Upper lobe of left lung (tissue), 6 donors: ENCODE results near the gene MT1H. TPM values are rescaled to one million over a fixed set of nuclear protein-coding genes. Genes with fewer than 3 reads are reported as not detected.

Experiments used
- ATAC-seq, 2 donors: fragments of 200-7000 bp; cut with Tn5 transposase; one replicate each; pipeline ENCODE4 v1.9.1; 2022; ENCODE audit warnings: mild to moderate bottlenecking in 2 of 2, moderate library complexity in 2 of 2; ENCODE audit not compliant: low FRiP score in 2 of 2
- DNase-seq, 2 donors: peaks; one replicate each; pipeline ENCODE4 v3.0.0-alpha.2; 2019 to 2020
- H3K27ac ChIP-seq, 4 donors: fragments of 200-600 bp; sonication (generic); one replicate each; pipeline ENCODE4 v1.5.1; 2016 to 2019
- H3K27me3 ChIP-seq, 4 donors: fragments of 200-600 bp; sonication (generic); one replicate each; pipeline ENCODE4 v1.5.1; 2017 to 2019
- H3K36me3 ChIP-seq, 4 donors: fragments of 200-600 bp; sonication (generic); one replicate each; pipeline ENCODE4 v1.5.1; 2016 to 2019
- H3K4me1 ChIP-seq, 4 donors: fragments of 200-600 bp; sonication (generic); one replicate each; pipeline ENCODE4 v1.5.1; 2018 to 2019
- H3K4me3 ChIP-seq, 4 donors: fragments of 200-600 bp; sonication (generic); one replicate each; pipeline ENCODE4 v1.5.1; 2017 to 2019; ENCODE audit warnings: mild to moderate bottlenecking in 2 of 4, moderate library complexity in 1 of 4
- H3K9me3 ChIP-seq, 4 donors: fragments of 200-600 bp; sonication (generic); one replicate each; pipeline ENCODE4 v1.5.1; 2018 to 2019
- EP300 ChIP-seq, 4 donors: sonication (generic); formaldehyde crosslinking; IDR thresholded peaks; one replicate each; pipeline ENCODE4 v1.5.1; 2017; ENCODE audit warnings: antibody characterized with exemption in 4 of 4, control low read depth in 2 of 4
- POLR2A ChIP-seq, 4 donors: fragments of 450-650 bp; IDR thresholded peaks; one replicate each; pipeline ENCODE4 v1.5.1; 2016 to 2017; ENCODE audit warnings: antibody characterized with exemption in 4 of 4, mild to moderate bottlenecking in 2 of 4
- POLR2AphosphoS5 ChIP-seq, 2 donors: sonication (generic); formaldehyde crosslinking; IDR thresholded peaks; one replicate each; pipeline ENCODE4 v1.5.1; 2017; ENCODE audit warnings: antibody characterized with exemption in 2 of 2
- WGBS, 2 donors: methylation state at CpG; one replicate each; pipeline ENCODE4 v1.1.5; 2017 to 2018; 5-methylcytosine and 5-hydroxymethylcytosine counted together
- total RNA-seq, 6 donors: library from RNA; depleted of rRNA in 4 of 6; stranded (reverse); fragments of >200 nt in 4 of 6; gene quantifications; one replicate each; pipeline versions ENCODE4 v1.1.0 to v1.2.1, GENCODE V29; 2016 to 2021
- TF ChIP-seq, protein P1 (sequence below), 6 experiments: fragments of 450-650 bp in 4 of 6; fragments of 200-600 bp in 2 of 6; sonication (generic) in 2 of 6; IDR thresholded peaks; one replicate each; pipeline ENCODE4 v1.5.1; 2016 to 2019; ENCODE audit warnings: antibody characterized with exemption in 6 of 6
- donor health status: DM: no; HTN: no; CAD: no; lungs with moderate emphysema.
- donor health status: DM: no; HTN: yes; CAD: no; lungs with severe emphysema.

MT1H gene
- total RNA-seq, 6 donors from 2014 or later: 2.9 to 9.3 TPM; not detected in 4

DNA sequence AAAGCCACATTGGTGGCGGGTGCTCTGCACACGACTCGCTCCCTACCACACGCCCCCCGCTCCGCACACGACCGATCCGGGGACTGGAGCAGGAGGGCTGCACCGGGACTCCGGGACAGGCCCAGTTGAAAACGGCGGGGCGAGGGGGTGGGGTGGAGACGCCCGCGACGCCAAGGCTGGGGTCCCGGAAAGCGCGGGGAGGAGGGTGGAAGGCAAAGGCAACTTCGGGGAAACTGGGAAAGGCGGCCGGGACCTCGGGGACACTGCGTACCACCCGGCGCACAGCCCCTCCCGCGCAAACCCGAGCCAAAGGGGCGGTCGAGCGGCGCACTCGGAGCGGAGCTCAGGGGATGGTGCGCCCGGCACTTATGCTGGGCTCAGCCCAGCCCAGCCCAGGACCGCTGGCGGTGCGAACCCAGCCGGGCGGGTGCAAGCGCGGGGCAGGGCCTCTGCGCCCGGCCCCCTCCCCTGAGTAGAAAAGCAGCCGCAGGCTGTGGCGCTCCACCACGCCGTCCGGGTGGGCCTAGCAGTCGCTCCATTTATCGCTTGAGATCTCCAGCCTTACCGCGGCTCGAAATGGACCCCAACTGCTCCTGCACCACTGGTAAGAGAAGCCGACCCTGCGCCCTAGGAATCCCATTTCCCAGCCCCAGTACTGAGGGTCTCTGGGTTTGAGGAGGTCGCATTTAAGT is 37.3 kb upstream of the MT1H start, which contains the start of gene MT1M:
Gene MT1M (plus strand): TSS at position 504 of the 692 bp plus-strand sequence. CDS start 73 bp downstream, at position 577.
- H3K27ac ChIP-seq: peak within 1 kb of the TSS; percentile 82 to 92 (median 87)
- peaks cover 10 to 34% (median 14%) of the 10 kb centered on the region in 4 donors for H3K4me1 ChIP-seq
- peaks cover 0 to 8% (median 4%) of the 10 kb centered on the region in 4 donors for H3K27me3 ChIP-seq
- H3K36me3 ChIP-seq: no peaks in the 10 kb centered on the region
- TF ChIP-seq EP300 (IDR thresholded peaks at IDR 0.05) (peak; percentile 90 to 99 (median 98)), POLR2A (IDR thresholded peaks at IDR 0.05) (peak in 2 of 4 donors; percentile 63 to 64), POLR2AphosphoS5 (IDR thresholded peaks at IDR 0.05) (peak; percentile 93 to 95)
- TF ChIP-seq, protein P1, sequence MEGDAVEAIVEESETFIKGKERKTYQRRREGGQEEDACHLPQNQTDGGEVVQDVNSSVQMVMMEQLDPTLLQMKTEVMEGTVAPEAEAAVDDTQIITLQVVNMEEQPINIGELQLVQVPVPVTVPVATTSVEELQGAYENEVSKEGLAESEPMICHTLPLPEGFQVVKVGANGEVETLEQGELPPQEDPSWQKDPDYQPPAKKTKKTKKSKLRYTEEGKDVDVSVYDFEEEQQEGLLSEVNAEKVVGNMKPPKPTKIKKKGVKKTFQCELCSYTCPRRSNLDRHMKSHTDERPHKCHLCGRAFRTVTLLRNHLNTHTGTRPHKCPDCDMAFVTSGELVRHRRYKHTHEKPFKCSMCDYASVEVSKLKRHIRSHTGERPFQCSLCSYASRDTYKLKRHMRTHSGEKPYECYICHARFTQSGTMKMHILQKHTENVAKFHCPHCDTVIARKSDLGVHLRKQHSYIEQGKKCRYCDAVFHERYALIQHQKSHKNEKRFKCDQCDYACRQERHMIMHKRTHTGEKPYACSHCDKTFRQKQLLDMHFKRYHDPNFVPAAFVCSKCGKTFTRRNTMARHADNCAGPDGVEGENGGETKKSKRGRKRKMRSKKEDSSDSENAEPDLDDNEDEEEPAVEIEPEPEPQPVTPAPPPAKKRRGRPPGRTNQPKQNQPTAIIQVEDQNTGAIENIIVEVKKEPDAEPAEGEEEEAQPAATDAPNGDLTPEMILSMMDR (IDR thresholded peaks at IDR 0.05): no peak
- DNase-seq: peak; percentile 56 to 92
- H3K9me3 ChIP-seq: no peaks in the 10 kb centered on the region
- ATAC-seq: peak; percentile 81 to 90
- WGBS, 2 donors: 2 to 4% methylated on average over 3 to 24 of the region's 61 CpGs
- peak within 1 kb of the TSS; percentile 12 to 57 (median 50) for H3K4me3 ChIP-seq

DNA sequence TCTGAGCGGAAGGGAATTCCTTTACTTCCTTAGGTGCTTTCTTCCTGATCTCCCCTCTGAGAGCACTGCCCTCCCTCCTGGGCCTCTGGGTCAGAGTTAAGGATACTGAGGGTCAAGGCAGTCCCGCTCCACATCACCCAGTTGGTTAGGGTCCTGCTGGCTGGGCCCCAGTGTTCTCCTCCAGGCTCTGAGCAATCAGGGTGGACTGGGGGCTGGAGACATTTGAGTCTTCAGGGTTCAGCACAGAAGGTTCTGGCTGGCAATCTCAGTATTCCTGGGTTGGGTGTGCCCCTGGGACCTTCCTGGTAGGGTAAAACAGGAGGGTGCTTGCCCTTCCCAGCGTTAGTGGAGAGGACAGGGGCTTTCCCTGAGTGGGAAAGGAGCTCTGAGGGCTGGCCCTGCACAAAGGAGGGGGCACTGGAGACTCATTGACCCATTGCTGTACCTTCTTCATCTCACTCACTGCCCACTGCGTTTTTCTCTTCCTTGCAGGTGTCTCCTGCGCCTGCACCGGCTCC is 36.7 kb upstream of the MT1H start:
- WGBS, 2 donors: 41 to 53% methylated on average over 5 to 6 of the region's 6 CpGs

DNA sequence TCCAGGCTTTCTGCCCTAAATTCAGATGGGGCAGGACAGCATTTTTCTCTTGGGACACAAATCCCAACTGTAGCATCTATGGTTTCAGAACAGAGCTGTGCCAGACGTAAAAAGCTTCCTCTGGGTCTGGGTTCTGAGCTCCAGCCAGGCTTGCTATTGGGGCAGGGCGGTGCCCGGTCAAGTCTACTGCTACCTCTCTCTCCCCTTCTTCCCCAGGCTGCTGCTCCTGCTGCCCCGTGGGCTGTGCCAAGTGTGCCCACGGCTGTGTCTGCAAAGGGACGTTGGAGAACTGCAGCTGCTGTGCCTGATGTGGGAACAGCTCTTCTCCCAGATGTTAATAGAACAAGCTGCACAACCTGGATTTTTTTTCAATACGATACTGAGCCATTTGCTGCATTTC is 36.1 kb upstream of the MT1H start:
- ATAC-seq: no peak
- H3K4me1 ChIP-seq: peaks cover 15 to 43% (median 19%) of the 10 kb centered on the region in 4 donors
- H3K9me3 ChIP-seq: no peaks in the 10 kb centered on the region
- WGBS, 2 donors: 55 to 71% methylated on average over 3 to 7 of the region's 7 CpGs
- peak overlapping the region in 3 of 4 donors; percentile 45 to 57 (median 56) for H3K4me3 ChIP-seq
- no peaks in the 10 kb centered on the region for H3K36me3 ChIP-seq
- H3K27me3 ChIP-seq: peaks cover 0 to 15% (median 5%) of the 10 kb centered on the region in 4 donors
- DNase-seq: no peak
- H3K27ac ChIP-seq: peak overlapping the region; percentile 82 to 92 (median 87)
- no peak for TF ChIP-seq POLR2A (IDR thresholded peaks at IDR 0.05)
- no peak for TF ChIP-seq POLR2AphosphoS5 (IDR thresholded peaks at IDR 0.05)
- TF ChIP-seq, protein P1 (IDR thresholded peaks at IDR 0.05): no peak
- TF ChIP-seq EP300 (IDR thresholded peaks at IDR 0.05): no peak

More for the DNA sequence above, 36.7 kb upstream of the MT1H start:
- peak in 2 of 4 donors; percentile 3 to 36 for TF ChIP-seq EP300 (IDR thresholded peaks at IDR 0.05)
- TF ChIP-seq POLR2AphosphoS5 (IDR thresholded peaks at IDR 0.05): no peak
- H3K9me3 ChIP-seq: no peaks in the 10 kb centered on the region
- H3K4me1 ChIP-seq: peaks cover 10 to 36% (median 15%) of the 10 kb centered on the region in 4 donors
- H3K4me3 ChIP-seq: peak overlapping the region; percentile 12 to 57 (median 50)
- ATAC-seq (peak in 1 of 2 donors; percentile 2), DNase-seq (no peak)
- H3K27me3 ChIP-seq: peaks cover 0 to 11% (median 4%) of the 10 kb centered on the region in 4 donors
- H3K27ac ChIP-seq: peak overlapping the region; percentile 82 to 92 (median 87)
- no peaks in the 10 kb centered on the region for H3K36me3 ChIP-seq

DNA sequence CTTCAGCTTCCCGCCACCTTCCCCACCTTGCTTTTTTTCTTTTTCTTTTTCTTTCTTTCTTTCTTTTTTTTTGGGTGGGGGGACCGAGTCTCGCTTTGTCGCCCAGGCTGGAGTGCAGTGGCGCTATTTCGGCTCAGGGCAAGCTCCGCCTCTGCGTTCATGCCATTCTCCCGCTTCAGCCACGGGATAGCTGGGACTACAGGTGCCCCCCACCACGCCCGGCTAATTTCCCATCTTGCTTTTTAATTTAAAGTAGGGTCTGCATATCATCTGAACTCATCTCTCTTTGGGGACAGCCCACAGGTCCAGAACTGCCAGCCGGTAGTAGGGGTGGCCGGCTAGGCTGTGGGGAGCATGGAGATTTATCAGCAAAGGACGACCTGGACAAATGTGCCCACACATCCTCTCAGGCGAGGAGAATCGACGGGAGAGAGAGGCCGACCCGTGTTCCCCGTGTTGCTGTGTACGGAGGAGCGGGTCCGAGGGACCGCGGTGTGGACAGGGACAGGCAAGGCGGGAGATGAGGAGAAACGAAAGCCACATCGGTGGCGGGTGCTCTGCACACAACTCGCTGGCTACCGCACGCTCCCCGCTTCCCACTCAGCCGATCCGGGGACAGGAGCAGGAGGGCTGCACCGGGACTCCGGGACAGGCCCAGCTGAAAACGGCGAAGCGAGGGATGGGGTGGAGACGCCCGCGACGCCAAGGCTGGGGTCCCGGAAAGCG is 34.7 kb upstream of the MT1H start:
- 51 to 58% methylated on average over 42 to 47 of the region's 47 CpGs for WGBS, 2 donors
- no peaks in the 10 kb centered on the region for H3K36me3 ChIP-seq
- H3K27me3 ChIP-seq: peaks cover 0 to 18% (median 5%) of the 10 kb centered on the region in 4 donors
- DNase-seq (no peak), ATAC-seq (no peak)
- H3K4me3 ChIP-seq: peak overlapping the region; percentile 6 to 56 (median 29)
- peak overlapping the region in 1 of 4 donors; percentile 92 for H3K27ac ChIP-seq
- H3K9me3 ChIP-seq: no peaks in the 10 kb centered on the region
- TF ChIP-seq EP300 (IDR thresholded peaks at IDR 0.05) (no peak), POLR2AphosphoS5 (IDR thresholded peaks at IDR 0.05) (no peak), POLR2A (IDR thresholded peaks at IDR 0.05) (no peak)
- TF ChIP-seq, protein P1 (IDR thresholded peaks at IDR 0.05): no peak
- peaks cover 16 to 50% (median 28%) of the 10 kb centered on the region in 4 donors for H3K4me1 ChIP-seq
